Mucosa of stomach (tissue), 1 donor: ENCODE measurements around the gene TTC33.
A peak's percentile ranks its signal among the peaks of the same experiment; 100 is the strongest.
"Not testable (repeated sequence)": the region's sequence is repeated elsewhere in the genome, so short reads cannot be mapped to it uniquely, and the experiment has no call there.

Experiments
- H3K27me3 ChIP-seq: one replicate; pipeline ENCODE4 v1.7.0; 2013; ENCODE audit warnings: mild to moderate bottlenecking, low read length; ENCODE audit not compliant: control insufficient read depth, insufficient read depth
- H3K36me3 ChIP-seq: one replicate; pipeline ENCODE4 v1.7.0; 2013; ENCODE audit warnings: low read length; ENCODE audit not compliant: control insufficient read depth, insufficient read depth
- H3K4me1 ChIP-seq: one replicate; pipeline ENCODE4 v1.7.0; 2013; ENCODE audit warnings: mild to moderate bottlenecking, low read length; ENCODE audit not compliant: control insufficient read depth, insufficient read depth
- H3K4me3 ChIP-seq: one replicate; pipeline ENCODE4 v1.7.0; 2013; ENCODE audit warnings: low read length
- H3K9ac ChIP-seq: one replicate; pipeline ENCODE4 v1.7.0; 2013; ENCODE audit warnings: mild to moderate bottlenecking, low read length, moderate library complexity
- H3K9me3 ChIP-seq: one replicate; pipeline ENCODE4 v1.7.0; 2013; ENCODE audit warnings: mild to moderate bottlenecking, low read length, moderate library complexity; ENCODE audit not compliant: control insufficient read depth
- donor health status: Pancreatic carcinoma.

TTC33 gene

GRCh38 chr5:40705484-40705883 is 50.3 kb downstream of the TTC33 start:
- H3K36me3 ChIP-seq, H3K9me3 ChIP-seq, H3K4me1 ChIP-seq, H3K4me3 ChIP-seq, H3K27me3 ChIP-seq, H3K9ac ChIP-seq: not testable (repeated sequence)

DNA sequence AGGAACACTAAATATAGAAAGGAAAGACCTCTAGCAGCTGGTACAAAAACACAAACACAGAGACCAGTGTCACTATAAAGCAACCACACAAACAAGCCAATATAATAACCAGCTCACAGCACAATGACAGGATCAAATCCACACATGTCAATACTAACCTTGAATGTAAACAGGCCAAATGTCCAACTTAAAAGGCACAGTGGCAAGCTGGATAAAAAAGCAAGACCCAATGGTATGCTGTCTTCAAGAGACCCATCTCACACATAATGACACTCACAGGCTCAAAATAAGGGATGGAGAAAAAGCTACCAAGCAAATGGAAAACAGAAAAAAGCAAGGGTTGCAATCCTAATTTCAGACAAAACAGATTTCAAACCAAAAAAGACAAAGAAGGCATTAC is 53.7 kb downstream of the TTC33 start:
- not testable (repeated sequence) for H3K4me1 ChIP-seq, H3K4me3 ChIP-seq, H3K9ac ChIP-seq, H3K36me3 ChIP-seq, H3K27me3 ChIP-seq, H3K9me3 ChIP-seq

DNA sequence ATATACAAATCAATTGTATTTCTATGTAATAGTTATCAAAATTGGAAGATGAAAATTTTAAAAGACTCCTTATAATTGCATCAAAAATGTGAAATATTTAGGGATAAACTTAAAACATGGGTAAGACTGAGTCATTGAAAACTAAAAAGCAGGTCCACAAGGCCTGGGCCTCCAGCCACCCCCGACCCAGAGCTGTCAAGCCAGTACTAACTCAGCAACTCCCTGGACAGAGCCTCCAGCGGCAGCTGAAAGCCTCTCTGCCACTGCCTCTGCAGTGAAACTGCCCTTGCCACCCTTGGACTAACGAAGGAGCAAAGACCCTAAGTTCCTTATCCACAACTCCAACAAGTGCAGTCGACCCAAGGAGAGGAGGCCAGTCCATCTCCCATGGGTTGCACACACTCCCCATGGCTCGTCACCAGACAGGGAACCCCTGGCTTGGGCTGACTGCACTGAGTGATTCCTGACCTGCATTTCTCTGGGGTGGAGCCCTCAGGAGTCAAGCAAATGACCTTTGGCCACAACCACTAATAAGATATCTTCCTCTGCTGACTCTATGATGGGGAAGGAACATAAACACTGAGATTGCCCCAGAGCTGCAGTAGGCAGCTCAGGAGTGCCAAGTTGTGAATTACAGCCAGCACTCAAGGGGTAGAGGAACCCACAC is 55.5 kb downstream of the TTC33 start:
- Histone ChIP-seq H3K4me1 (peaks cover 9% of the 10 kb centered on the region), H3K4me3 (no peak overlapping the region), H3K27me3 (no peaks in the 10 kb centered on the region), H3K36me3 (no peaks in the 10 kb centered on the region), H3K9ac (no peak overlapping the region), H3K9me3 (no peaks in the 10 kb centered on the region)

DNA sequence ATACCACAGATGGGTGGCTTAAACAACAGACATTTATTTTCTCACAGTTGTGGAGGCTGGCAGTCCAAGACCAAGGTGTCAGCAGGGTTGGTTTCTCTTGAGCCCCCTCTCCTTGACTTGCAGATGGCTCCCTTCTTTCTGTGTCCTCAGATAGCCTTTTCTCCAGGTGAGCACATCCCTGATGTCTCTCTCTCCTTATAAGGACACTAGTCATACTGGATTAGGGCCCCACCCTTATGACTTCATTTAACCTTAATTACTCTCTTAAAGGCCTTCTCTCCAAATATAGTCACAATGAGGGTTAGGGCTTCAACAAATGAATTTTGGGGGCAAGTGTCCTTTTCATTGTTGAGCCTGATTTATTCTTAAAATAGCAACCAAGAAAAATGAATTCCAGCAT is 61.3 kb downstream of the TTC33 start:
- Histone ChIP-seq H3K4me1 (no peaks in the 10 kb centered on the region), H3K4me3 (no peak overlapping the region), H3K9me3 (no peaks in the 10 kb centered on the region)

GRCh38 chr5:40691894-40692293 is 63.9 kb downstream of the TTC33 start:
- H3K9me3 ChIP-seq = no peaks in the 10 kb centered on the region
- peaks cover 10% of the 10 kb centered on the region for H3K36me3 ChIP-seq
- no peaks in the 10 kb centered on the region for H3K4me1 ChIP-seq
- H3K27me3 ChIP-seq = no peaks in the 10 kb centered on the region
- no peak overlapping the region for H3K9ac ChIP-seq
- H3K4me3 ChIP-seq = no peak overlapping the region

More for the DNA sequence above, 61.3 kb downstream of the TTC33 start:
- H3K9ac ChIP-seq = no peak overlapping the region
- no peaks in the 10 kb centered on the region for H3K27me3 ChIP-seq
- H3K36me3 ChIP-seq = peaks cover 10% of the 10 kb centered on the region

GRCh38 chr5:40690267-40690666 is 65.5 kb downstream of the TTC33 start:
- Histone ChIP-seq H3K36me3 (peaks cover 10% of the 10 kb centered on the region), H3K9ac (no peak overlapping the region), H3K9me3 (no peaks in the 10 kb centered on the region), H3K4me1 (no peaks in the 10 kb centered on the region), H3K27me3 (no peaks in the 10 kb centered on the region), H3K4me3 (no peak overlapping the region)

- Histone ChIP-seq H3K4me1 (no peaks in the 10 kb centered on the region), H3K9ac (no peak overlapping the region), H3K36me3 (peaks cover 10% of the 10 kb centered on the region)
These were observed 66.3 kb downstream of the TTC33 start for GRCh38 chr5:40689438-40689837.

DNA sequence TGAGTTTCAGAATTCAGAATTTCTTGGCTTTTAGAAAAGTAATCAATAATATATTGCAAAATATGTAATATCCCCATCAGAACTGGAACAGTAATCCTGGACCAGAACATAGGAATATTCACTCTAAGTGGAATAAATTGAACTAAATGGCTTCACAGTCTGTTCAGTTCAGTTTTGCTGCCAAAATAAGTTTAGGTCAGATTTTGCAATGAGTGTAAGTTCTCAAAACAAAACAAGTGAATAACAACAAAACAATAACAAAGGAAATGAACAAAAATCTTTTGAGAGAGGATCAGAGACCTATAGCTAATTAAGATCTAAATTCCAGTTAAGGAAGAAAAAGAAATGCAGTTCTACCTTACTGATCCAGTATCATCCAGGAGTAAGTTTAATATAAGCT is 66.8 kb downstream of the TTC33 start:
- Histone ChIP-seq H3K27me3 (no peaks in the 10 kb centered on the region), H3K4me3 (no peak overlapping the region), H3K4me1 (no peaks in the 10 kb centered on the region), H3K9ac (no peak overlapping the region), H3K9me3 (no peaks in the 10 kb centered on the region), H3K36me3 (peaks cover 10% of the 10 kb centered on the region)

More at GRCh38 chr5:40689438-40689837, 66.3 kb downstream of the TTC33 start:
- Histone ChIP-seq H3K9me3 (no peaks in the 10 kb centered on the region), H3K4me3 (no peak overlapping the region), H3K27me3 (no peaks in the 10 kb centered on the region)

- Histone ChIP-seq H3K4me3 (no peak overlapping the region), H3K4me1 (peaks cover 4% of the 10 kb centered on the region)
These were observed 67.5 kb downstream of the TTC33 start for GRCh38 chr5:40688127-40688761.

DNA sequence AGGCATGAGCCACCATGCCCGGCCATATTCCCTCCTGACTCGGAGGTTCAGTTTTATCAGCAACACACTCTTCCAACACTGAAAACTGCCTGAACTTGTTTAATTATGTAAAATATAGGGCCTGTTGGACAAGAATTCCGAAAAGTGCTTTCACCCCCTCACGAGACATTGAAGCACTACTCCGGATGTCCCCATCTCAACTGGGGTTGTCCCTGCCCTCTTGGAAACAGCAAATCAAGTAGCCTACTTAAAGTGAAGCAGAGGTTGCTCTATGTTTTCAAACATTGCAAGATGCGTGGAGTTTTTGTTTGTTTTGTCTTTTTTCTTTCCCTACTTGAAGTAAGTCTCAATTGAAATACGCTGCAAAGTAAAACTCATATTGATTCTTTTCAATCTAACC is 68.4 kb downstream of the TTC33 start:
- Histone ChIP-seq H3K27me3 (no peaks in the 10 kb centered on the region), H3K4me3 (no peak overlapping the region), H3K9ac (no peak overlapping the region)

More at GRCh38 chr5:40688127-40688761, 67.5 kb downstream of the TTC33 start:
- Histone ChIP-seq H3K9me3 (no peaks in the 10 kb centered on the region), H3K36me3 (peaks cover 10% of the 10 kb centered on the region), H3K9ac (peak overlapping the region; percentile 26), H3K27me3 (no peaks in the 10 kb centered on the region)

DNA sequence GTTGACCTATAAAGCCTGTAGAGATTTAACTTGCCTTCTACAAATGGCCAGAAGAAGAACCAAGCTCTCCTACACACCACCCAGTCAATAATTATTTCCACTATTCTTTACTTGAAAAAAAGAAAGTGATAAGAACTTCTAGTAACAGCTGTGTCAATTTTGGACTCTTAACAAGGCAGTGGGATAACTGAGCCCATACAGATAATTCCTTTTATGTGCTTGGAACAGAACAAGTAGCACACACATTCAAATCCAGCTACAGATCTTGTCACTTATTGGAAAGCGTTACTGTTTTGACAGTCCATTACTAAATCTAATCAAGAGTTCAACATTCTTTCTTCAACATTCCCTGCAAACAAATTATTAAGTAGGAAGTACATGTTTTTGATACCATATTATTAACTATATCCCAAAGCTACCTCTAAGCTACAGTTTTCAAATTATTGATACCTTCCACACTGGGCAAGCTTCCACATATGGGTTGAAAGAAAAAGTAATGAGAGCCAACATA is 69.7 kb downstream of the TTC33 start:
- no peaks in the 10 kb centered on the region for H3K9me3 ChIP-seq
- H3K4me3 ChIP-seq = no peak overlapping the region
- H3K36me3 ChIP-seq = peaks cover 5% of the 10 kb centered on the region
- peak overlapping the region; percentile 16 for H3K9ac ChIP-seq
- no peaks in the 10 kb centered on the region for H3K27me3 ChIP-seq
- H3K4me1 ChIP-seq = peaks cover 4% of the 10 kb centered on the region

More for the DNA sequence above, 68.4 kb downstream of the TTC33 start:
- H3K9me3 ChIP-seq = no peaks in the 10 kb centered on the region
- H3K36me3 ChIP-seq = peaks cover 7% of the 10 kb centered on the region
- peaks cover 4% of the 10 kb centered on the region for H3K4me1 ChIP-seq

GRCh38 chr5:40685193-40685592 is 70.6 kb downstream of the TTC33 start:
- Histone ChIP-seq H3K9me3 (no peaks in the 10 kb centered on the region), H3K4me1 (peaks cover 4% of the 10 kb centered on the region), H3K4me3 (no peak overlapping the region), H3K27me3 (peaks cover 7% of the 10 kb centered on the region), H3K36me3 (peaks cover under 1% of the 10 kb centered on the region), H3K9ac (no peak overlapping the region)
